Measurements from ENCODE around the gene H2AZ2.
"Not testable (repeated sequence)": the region's sequence is repeated elsewhere in the genome, so short reads cannot be mapped to it uniquely, and the experiment has no call there.

The H2AZ2 gene

GRCh38 chr7:44853391-44853790 is 5.5 kb upstream of the H2AZ2 start:
- CTCF ChIA-PET, result interaction anchor here (2.4 to 7.1 kb wide), 2 partner anchors 62 to 69 kb away, joined by 6 to 120 read pairs; no protein-coding TSS in a partner anchor
- H3K4me1 Mint-ChIP-seq, result peaks cover 30% of the 10 kb centered on the region
- H3K27me3 Mint-ChIP-seq, result no peaks in the 10 kb centered on the region
- H3K27ac Mint-ChIP-seq, result no peak overlapping the region
- H3K9me3 Mint-ChIP-seq, result no peaks in the 10 kb centered on the region
- no peaks in the 10 kb centered on the region for H3K36me3 Mint-ChIP-seq
- no peak for DNase-seq
- H3K4me3 Mint-ChIP-seq, result no peak overlapping the region

DNA sequence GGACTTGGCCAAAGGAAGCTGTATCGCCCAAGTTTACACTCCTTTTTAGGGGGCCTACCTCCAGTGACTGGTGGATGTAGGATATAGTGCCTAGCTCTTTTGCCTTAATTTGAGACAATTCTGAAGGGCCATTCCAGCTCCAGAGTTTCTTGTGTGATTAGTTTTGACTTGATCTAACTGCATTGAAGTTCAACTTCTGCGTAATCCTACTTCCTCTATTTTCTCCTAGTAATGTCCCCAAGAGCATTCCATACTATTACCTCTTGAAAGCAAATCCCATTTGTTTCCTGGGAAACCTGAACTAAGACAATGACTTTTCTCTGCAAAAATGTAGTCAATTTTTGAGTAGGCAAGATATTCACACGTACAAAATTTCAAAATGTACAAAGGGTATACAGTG is 4.7 kb upstream of the H2AZ2 start:
- H3K36me3 Mint-ChIP-seq, result no peaks in the 10 kb centered on the region

GRCh38 chr7:44849885-44850544 is 2.1 kb upstream of the H2AZ2 start:
- peaks cover 28% of the 10 kb centered on the region for H3K4me1 Mint-ChIP-seq
- H3K9me3 Mint-ChIP-seq, result no peaks in the 10 kb centered on the region
- CTCF ChIA-PET, result interaction anchor here (0.8 to 3.2 kb wide), 5 partner anchors 18 to 286 kb away, joined by 3 to 23 read pairs (median 4); no protein-coding TSS in a partner anchor
- peak overlapping the region; percentile 97 for H3K27ac Mint-ChIP-seq
- H3K36me3 Mint-ChIP-seq, result peaks cover 6% of the 10 kb centered on the region
- H3K27me3 Mint-ChIP-seq, result no peaks in the 10 kb centered on the region
- peak overlapping the region; percentile 83 for H3K4me3 Mint-ChIP-seq
- no peak for DNase-seq

More for the DNA sequence above, 4.7 kb upstream of the H2AZ2 start:
- CTCF ChIA-PET, result interaction anchor here (0.7 to 1.3 kb wide), 3 partner anchors 67 to 1199 kb away, joined by 3 to 5 read pairs (median 3); no protein-coding TSS in a partner anchor
- peaks cover 24% of the 10 kb centered on the region for H3K4me1 Mint-ChIP-seq
- no peaks in the 10 kb centered on the region for H3K9me3 Mint-ChIP-seq
- H3K27ac Mint-ChIP-seq, result no peak overlapping the region
- no peaks in the 10 kb centered on the region for H3K27me3 Mint-ChIP-seq
- no peak overlapping the region for H3K4me3 Mint-ChIP-seq
- DNase-seq, result no peak

- no peaks in the 10 kb centered on the region for H3K27me3 Mint-ChIP-seq
- no peaks in the 10 kb centered on the region for H3K9me3 Mint-ChIP-seq
- no peak for DNase-seq
- H3K4me1 Mint-ChIP-seq, result peaks cover 35% of the 10 kb centered on the region
- peak overlapping the region; percentile 97 for H3K27ac Mint-ChIP-seq
- peak overlapping the region; percentile 83 for H3K4me3 Mint-ChIP-seq
- H3K36me3 Mint-ChIP-seq, result peaks cover 8% of the 10 kb centered on the region
- CTCF ChIA-PET, result interaction anchor here (0.8 to 3.4 kb wide), 8 partner anchors 8 to 287 kb away, joined by 3 to 23 read pairs (median 4); no protein-coding TSS in a partner anchor
Measured at GRCh38 chr7:44849259-44849884, 1.5 kb upstream of the H2AZ2 start.

DNA sequence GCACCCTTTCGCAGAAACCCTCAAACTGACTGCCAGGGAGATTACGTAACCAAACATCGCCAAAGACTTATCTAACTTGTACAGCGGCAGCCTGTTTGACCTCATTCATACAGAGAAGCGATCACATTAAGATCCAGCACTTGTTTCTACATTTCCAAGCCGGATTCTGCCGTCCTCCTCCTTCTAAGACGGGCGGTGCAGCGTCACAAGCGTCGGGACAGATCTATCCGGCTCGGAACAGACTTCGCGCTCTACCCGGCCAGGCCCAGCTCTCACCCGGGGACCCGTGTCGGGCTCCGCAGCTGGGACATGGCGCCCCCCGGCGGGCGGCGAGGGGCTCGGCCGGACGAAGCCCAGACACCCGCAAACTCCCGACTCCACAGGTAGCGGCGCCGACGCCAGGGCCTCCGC is 373 bp downstream of the H2AZ2 start:
- Mint-ChIP-seq H3K36me3 (peaks cover 15% of the 10 kb centered on the region), H3K4me1 (peaks cover 43% of the 10 kb centered on the region), H3K27me3 (no peaks in the 10 kb centered on the region), H3K27ac (peak overlapping the region; percentile 97), H3K4me3 (peak overlapping the region; percentile 83), H3K9me3 (no peaks in the 10 kb centered on the region)
- CTCF ChIA-PET, result interaction anchor here (1.0 to 3.4 kb wide), 11 partner anchors 9 to 288 kb away, joined by 3 to 23 read pairs (median 5); partner anchors contain the start of gene TMED4
- DNase-seq, result peak; percentile 89

DNA sequence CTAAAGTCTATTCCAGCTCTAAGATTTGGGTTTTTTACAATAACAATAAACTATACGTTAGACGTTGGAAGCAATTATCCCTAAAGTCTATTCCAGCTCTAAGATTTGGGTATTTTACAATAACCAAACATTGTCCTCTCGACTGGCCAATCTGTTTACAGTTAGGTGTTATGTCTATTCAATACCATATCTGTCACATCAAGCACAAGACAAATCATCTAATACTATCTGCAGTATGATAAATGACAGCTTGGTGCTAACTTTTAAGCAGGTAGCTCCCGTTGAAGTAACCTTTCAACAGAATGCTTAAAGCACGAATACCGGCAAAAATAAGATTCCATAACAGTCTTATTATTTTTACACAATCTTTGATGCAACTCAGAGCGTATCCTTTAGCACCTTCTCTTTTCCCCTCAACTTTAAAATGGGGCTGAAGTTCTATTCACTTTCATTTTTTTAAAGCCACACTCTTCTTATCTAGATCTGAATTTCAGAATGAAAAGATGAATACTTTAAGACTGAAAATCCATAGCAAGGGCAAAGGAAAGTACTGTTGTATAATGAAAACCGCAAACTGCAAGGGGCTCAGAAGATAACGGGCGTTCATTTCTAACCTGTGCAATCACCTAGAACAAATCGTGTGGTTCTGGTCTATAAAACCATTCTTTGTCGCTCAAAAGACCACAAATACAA is 925 bp downstream of the H2AZ2 start:
- H3K36me3 Mint-ChIP-seq, result peaks cover 20% of the 10 kb centered on the region
- H3K4me3 Mint-ChIP-seq, result peak overlapping the region; percentile 83
- CTCF ChIA-PET, result interaction anchor here (1.0 to 3.4 kb wide), 14 partner anchors 9 to 289 kb away, joined by 3 to 23 read pairs (median 4); partner anchors contain the start of gene TMED4
- H3K4me1 Mint-ChIP-seq, result peaks cover 47% of the 10 kb centered on the region
- H3K27ac Mint-ChIP-seq, result peak overlapping the region; percentile 97
- DNase-seq, result no peak
- H3K9me3 Mint-ChIP-seq, result no peaks in the 10 kb centered on the region
- no peaks in the 10 kb centered on the region for H3K27me3 Mint-ChIP-seq

DNA sequence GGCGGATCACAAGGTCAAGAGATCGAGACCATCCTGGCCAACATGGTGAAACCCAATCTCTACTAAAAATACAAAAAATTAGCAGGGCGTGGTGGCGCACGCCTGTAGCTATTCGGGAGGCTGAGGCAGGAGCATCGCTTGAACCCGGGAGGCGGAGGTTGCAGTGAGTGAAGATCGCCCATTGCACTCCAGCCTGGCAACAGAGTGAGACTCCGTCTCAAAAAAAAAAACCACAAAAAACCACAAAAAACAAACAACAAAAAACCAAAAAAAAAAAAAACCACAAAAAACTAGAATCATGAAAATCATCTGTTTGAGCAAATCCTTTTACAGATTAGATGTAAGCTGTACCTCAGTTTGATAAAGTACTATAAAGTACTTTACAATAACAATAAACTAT is 1.5 kb downstream of the H2AZ2 start:
- CTCF ChIA-PET, result interaction anchor here (0.6 to 3.4 kb wide), 12 partner anchors 9 to 290 kb away, joined by 3 to 15 read pairs (median 4); partner anchors contain the start of gene TMED4
- DNase-seq, result peak; percentile 51
- H3K9me3 Mint-ChIP-seq, H3K27me3 Mint-ChIP-seq: not testable (repeated sequence)
- Mint-ChIP-seq H3K27ac (peak overlapping the region; percentile 97), H3K36me3 (peaks cover 25% of the 10 kb centered on the region), H3K4me1 (peaks cover 52% of the 10 kb centered on the region), H3K4me3 (peak overlapping the region; percentile 83)

DNA sequence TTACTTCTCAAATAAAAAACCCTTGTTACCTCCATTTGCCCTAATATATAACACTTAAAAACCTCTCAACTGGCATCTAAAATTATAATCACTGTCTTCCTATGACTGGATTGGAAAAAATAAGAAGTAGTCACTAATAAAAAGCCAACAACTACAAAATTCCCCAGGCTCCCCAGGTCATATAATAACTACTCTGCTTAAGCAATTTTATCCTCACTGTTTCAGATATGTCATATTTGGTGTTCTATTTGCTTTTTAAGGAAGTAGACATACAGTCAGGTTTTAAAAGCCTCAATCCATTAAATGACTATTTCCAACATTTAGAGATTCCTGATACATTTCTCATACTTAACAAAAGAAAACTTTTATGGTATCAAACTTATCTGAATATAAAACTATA is 2.4 kb downstream of the H2AZ2 start:
- Mint-ChIP-seq H3K9me3 (no peaks in the 10 kb centered on the region), H3K4me1 (peaks cover 57% of the 10 kb centered on the region), H3K27ac (peak overlapping the region; percentile 97), H3K27me3 (no peaks in the 10 kb centered on the region), H3K4me3 (peak overlapping the region; percentile 83), H3K36me3 (peaks cover 32% of the 10 kb centered on the region)
- DNase-seq, result no peak
- CTCF ChIA-PET, result interaction anchor here (1.1 to 3.1 kb wide), 7 partner anchors 10 to 291 kb away, joined by 3 to 15 read pairs (median 5); no protein-coding TSS in a partner anchor

- CTCF ChIA-PET, result interaction anchor here (1.1 to 2.5 kb wide), 3 partner anchors 45 to 278 kb away, joined by 5 to 8 read pairs (median 5); no protein-coding TSS in a partner anchor
- not testable (repeated sequence) for DNase-seq, H3K27me3 Mint-ChIP-seq, H3K9me3 Mint-ChIP-seq, H3K27ac Mint-ChIP-seq, H3K4me3 Mint-ChIP-seq
- H3K36me3 Mint-ChIP-seq, result peaks cover 41% of the 10 kb centered on the region
- peaks cover 50% of the 10 kb centered on the region for H3K4me1 Mint-ChIP-seq
Measured at GRCh38 chr7:44843440-44843839, 4.4 kb downstream of the H2AZ2 start.

DNA sequence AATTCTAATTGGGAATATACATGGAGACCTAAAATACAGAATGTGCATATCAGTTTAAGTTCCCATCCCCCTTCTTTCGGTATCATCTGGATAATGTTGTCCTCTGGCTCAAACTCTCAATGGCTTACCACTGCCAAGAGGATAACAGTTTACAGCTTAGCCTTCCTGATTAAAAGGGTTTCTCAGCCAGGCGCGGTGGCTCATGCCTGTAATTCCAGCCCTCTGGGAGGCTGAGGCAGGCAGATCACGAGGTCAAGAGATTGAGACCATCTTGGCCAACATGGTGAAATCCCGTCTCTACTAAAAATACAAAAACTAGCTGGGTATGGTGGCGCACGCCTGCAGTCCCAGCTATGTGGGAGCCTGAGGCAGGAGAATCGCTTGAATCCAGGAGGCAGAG is 5.2 kb downstream of the H2AZ2 start:
- CTCF ChIA-PET, result interaction anchor here (1.1 kb wide), 1 partner anchor 186 kb away, joined by 5 read pairs; no protein-coding TSS in a partner anchor
- Mint-ChIP-seq H3K36me3 (peaks cover 42% of the 10 kb centered on the region), H3K4me1 (peaks cover 51% of the 10 kb centered on the region), H3K27ac (peak overlapping the region; percentile 2)
- not testable (repeated sequence) for H3K9me3 Mint-ChIP-seq, H3K4me3 Mint-ChIP-seq, DNase-seq, H3K27me3 Mint-ChIP-seq

DNA sequence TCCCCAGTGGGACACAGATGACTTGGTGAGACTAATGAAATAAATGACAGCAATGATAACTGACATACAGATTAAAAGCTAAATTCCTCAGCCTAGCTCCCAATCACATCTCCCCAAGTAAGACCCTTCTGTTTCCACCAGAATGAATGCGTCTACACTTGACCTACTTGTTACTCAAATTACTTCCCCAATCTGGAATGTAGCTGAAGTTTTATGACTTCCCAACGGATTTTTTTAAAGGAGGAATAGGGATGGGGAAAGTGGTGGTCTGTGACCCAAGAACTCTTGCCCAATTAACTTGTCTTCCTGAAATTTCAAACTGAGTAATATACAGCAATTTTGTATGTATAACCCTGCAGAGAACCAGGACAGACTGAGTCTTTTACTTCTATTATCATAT is 9.1 kb downstream of the H2AZ2 start:
- Mint-ChIP-seq H3K27me3 (no peaks in the 10 kb centered on the region), H3K4me1 (peaks cover 28% of the 10 kb centered on the region), H3K27ac (no peak overlapping the region), H3K36me3 (peaks cover 53% of the 10 kb centered on the region), H3K9me3 (no peaks in the 10 kb centered on the region), H3K4me3 (no peak overlapping the region)
- CTCF ChIA-PET, result interaction anchor here (1.0 kb wide), 1 partner anchor 40 kb away, joined by 3 read pairs; no protein-coding TSS in a partner anchor
- no peak for DNase-seq

GRCh38 chr7:44827567-44827966 is 20.3 kb downstream of the H2AZ2 start:
- Mint-ChIP-seq H3K27me3 (no peaks in the 10 kb centered on the region), H3K4me1 (peaks cover 12% of the 10 kb centered on the region), H3K36me3 (peaks cover 53% of the 10 kb centered on the region), H3K27ac (no peak overlapping the region), H3K4me3 (no peak overlapping the region), H3K9me3 (no peaks in the 10 kb centered on the region)
- CTCF ChIA-PET, result interaction anchor here (0.9 to 1.6 kb wide), 2 partner anchors 29 to 308 kb away, joined by 4 read pairs; no protein-coding TSS in a partner anchor
- no peak for DNase-seq

- Mint-ChIP-seq H3K4me3 (no peak overlapping the region), H3K4me1 (peaks cover 14% of the 10 kb centered on the region), H3K27me3 (no peaks in the 10 kb centered on the region), H3K9me3 (no peaks in the 10 kb centered on the region), H3K27ac (peak overlapping the region; percentile 58), H3K36me3 (peaks cover 37% of the 10 kb centered on the region)
- CTCF ChIA-PET, result interaction anchor here (0.9 to 1.0 kb wide), 2 partner anchors 10 to 477 kb away, joined by 3 to 4 read pairs; no protein-coding TSS in a partner anchor
- no peak for DNase-seq
Measured at GRCh38 chr7:44824894-44825526, 22.9 kb downstream of the H2AZ2 start.

All from activated naive CD4-positive, alpha-beta T cell treated with anti-CD3 and anti-CD28 coated beads, Interleukin-2, amount 10 ng/mL, durations not matched to agents 7 days and 5 days (primary cell).